ENCODE data around the gene SORCS2.

Gene SORCS2

DNA sequence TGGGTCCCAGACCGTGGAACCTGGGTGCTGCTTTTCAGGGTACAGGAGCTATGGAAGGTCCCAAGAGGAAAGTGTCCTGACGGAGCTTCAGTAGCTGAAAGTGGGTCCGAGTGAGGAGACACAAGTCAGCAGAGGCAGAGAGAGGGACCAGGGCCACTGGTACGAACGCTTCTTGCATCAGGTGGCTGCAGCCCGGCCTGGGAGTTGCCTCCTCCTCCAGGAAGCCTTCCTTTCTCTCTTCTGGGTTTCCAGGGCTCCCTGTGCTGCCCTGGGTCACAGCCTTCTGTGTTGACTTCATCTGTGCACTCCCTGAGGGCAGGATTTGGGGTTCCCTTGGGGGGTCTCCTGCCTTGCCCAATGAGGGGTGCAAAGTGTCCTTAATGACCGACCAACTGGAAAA lies 94.5 kb downstream of the SORCS2 start:
- Histone ChIP-seq H3K4me1 (ENCODE audit: insufficient read depth, low read length, severe bottlenecking) (no peaks in the 10 kb centered on the region), H2AFZ (ENCODE audit: low read length) (no peak overlapping the region), H4K20me1 (ENCODE audit: insufficient read depth, low read length) (no peaks in the 10 kb centered on the region), H3K79me2 (ENCODE audit: insufficient read depth, low read length) (no peaks in the 10 kb centered on the region), H3K9me2 (ENCODE audit: low read depth, low read length) (no peaks in the 10 kb centered on the region), H3K9me3 (ENCODE audit: low read length) (no peaks in the 10 kb centered on the region), H3K36me3 (ENCODE audit: insufficient read depth, low read length) (no peaks in the 10 kb centered on the region), H3K27me3 (ENCODE audit: insufficient read depth, low read length) (no peaks in the 10 kb centered on the region), H3F3A (ENCODE audit: insufficient read depth, low read length) (no peaks in the 10 kb centered on the region), H3K4me2 (ENCODE audit: low read length) (no peak overlapping the region), H3K27ac (ENCODE audit: low read depth, low read length, poor library complexity, severe bottlenecking) (no peak overlapping the region), H3K4me3 (ENCODE audit: low read depth, low read length, poor library complexity, severe bottlenecking) (no peak overlapping the region), H3K9ac (ENCODE audit: low read length) (no peak overlapping the region)
- TF ChIP-seq, protein P1, sequence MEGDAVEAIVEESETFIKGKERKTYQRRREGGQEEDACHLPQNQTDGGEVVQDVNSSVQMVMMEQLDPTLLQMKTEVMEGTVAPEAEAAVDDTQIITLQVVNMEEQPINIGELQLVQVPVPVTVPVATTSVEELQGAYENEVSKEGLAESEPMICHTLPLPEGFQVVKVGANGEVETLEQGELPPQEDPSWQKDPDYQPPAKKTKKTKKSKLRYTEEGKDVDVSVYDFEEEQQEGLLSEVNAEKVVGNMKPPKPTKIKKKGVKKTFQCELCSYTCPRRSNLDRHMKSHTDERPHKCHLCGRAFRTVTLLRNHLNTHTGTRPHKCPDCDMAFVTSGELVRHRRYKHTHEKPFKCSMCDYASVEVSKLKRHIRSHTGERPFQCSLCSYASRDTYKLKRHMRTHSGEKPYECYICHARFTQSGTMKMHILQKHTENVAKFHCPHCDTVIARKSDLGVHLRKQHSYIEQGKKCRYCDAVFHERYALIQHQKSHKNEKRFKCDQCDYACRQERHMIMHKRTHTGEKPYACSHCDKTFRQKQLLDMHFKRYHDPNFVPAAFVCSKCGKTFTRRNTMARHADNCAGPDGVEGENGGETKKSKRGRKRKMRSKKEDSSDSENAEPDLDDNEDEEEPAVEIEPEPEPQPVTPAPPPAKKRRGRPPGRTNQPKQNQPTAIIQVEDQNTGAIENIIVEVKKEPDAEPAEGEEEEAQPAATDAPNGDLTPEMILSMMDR (IDR thresholded peaks at IDR 0.05; ENCODE audit: low read length) = no peak
- TF ChIP-seq EZH2 (IDR thresholded peaks at IDR 0.05; ENCODE audit: borderline replicate concordance, low read length) = no peak

DNA sequence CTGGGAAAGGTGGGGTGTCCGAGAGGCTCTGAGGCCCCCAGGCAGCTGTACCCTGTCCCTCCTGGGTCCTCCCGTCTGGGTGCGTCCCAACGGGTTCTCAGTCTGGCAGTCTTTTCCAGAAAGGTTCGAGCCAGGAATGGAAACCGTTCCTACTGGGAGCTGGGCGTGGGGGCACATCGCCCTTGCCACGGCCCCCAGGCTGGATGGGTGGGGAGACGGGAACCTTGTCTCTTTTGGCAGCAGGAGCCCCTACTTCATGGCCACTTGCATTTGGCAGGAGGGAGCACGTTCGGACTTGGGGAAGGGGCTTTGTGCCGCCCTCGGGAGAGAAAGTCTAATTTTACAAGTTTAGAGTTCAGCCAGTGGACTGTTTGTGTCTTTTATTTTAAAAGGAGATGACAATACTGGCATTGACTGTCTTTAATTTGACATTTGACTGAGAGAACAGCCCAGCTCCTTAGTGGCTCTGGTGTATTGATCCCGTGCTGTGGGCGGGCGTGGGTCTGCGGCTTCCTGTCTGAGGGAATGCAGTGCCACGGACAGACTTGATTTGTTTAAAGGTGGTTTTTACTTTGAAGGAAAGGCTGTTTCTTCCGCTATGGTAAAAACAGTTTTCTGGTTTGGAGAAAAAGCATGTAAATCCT lies 95.1 kb downstream of the SORCS2 start:
- TF ChIP-seq EZH2 (IDR thresholded peaks at IDR 0.05; ENCODE audit: borderline replicate concordance, low read length) = no peak
- H3K27me3 ChIP-seq (ENCODE audit: insufficient read depth, low read length) = no peaks in the 10 kb centered on the region

GRCh38 chr4:7287918-7288280 lies 95.6 kb downstream of the SORCS2 start:
- H3K36me3 ChIP-seq (ENCODE audit: insufficient read depth, low read length) = no peaks in the 10 kb centered on the region
- H3K27me3 ChIP-seq (ENCODE audit: insufficient read depth, low read length) = no peaks in the 10 kb centered on the region
- no peak overlapping the region for H2AFZ ChIP-seq (ENCODE audit: low read length)
- TF ChIP-seq, protein P1 (IDR thresholded peaks at IDR 0.05; ENCODE audit: low read length) = no peak
- TF ChIP-seq EZH2 (IDR thresholded peaks at IDR 0.05; ENCODE audit: borderline replicate concordance, low read length) = no peak
- no peaks in the 10 kb centered on the region for H3K79me2 ChIP-seq (ENCODE audit: insufficient read depth, low read length)
- no peak overlapping the region for H3K27ac ChIP-seq (ENCODE audit: low read depth, low read length, poor library complexity, severe bottlenecking)
- no peak overlapping the region for H3K4me3 ChIP-seq (ENCODE audit: low read depth, low read length, poor library complexity, severe bottlenecking)
- H3F3A ChIP-seq (ENCODE audit: insufficient read depth, low read length) = no peaks in the 10 kb centered on the region
- H3K4me1 ChIP-seq (ENCODE audit: insufficient read depth, low read length, severe bottlenecking) = no peaks in the 10 kb centered on the region
- H3K9me3 ChIP-seq (ENCODE audit: low read length) = no peaks in the 10 kb centered on the region
- no peak overlapping the region for H3K9ac ChIP-seq (ENCODE audit: low read length)
- H3K9me2 ChIP-seq (ENCODE audit: low read depth, low read length) = no peaks in the 10 kb centered on the region
- H3K4me2 ChIP-seq (ENCODE audit: low read length) = no peak overlapping the region
- no peaks in the 10 kb centered on the region for H4K20me1 ChIP-seq (ENCODE audit: insufficient read depth, low read length)

More for the DNA sequence above, 95.1 kb downstream of the SORCS2 start:
- H3K4me2 ChIP-seq (ENCODE audit: low read length) = no peak overlapping the region
- no peaks in the 10 kb centered on the region for H3K9me2 ChIP-seq (ENCODE audit: low read depth, low read length)
- no peaks in the 10 kb centered on the region for H3F3A ChIP-seq (ENCODE audit: insufficient read depth, low read length)
- no peaks in the 10 kb centered on the region for H3K4me1 ChIP-seq (ENCODE audit: insufficient read depth, low read length, severe bottlenecking)
- no peak overlapping the region for H3K9ac ChIP-seq (ENCODE audit: low read length)
- no peak overlapping the region for H2AFZ ChIP-seq (ENCODE audit: low read length)
- H3K27ac ChIP-seq (ENCODE audit: low read depth, low read length, poor library complexity, severe bottlenecking) = no peak overlapping the region
- no peaks in the 10 kb centered on the region for H3K36me3 ChIP-seq (ENCODE audit: insufficient read depth, low read length)
- no peaks in the 10 kb centered on the region for H4K20me1 ChIP-seq (ENCODE audit: insufficient read depth, low read length)
- H3K9me3 ChIP-seq (ENCODE audit: low read length) = no peaks in the 10 kb centered on the region
- H3K4me3 ChIP-seq (ENCODE audit: low read depth, low read length, poor library complexity, severe bottlenecking) = no peak overlapping the region
- no peaks in the 10 kb centered on the region for H3K79me2 ChIP-seq (ENCODE audit: insufficient read depth, low read length)

Data from OCI-LY1 (cell line).